Left lung (tissue), 10 donors: Measurements from ENCODE around the gene DHX58. TPM values are rescaled to one million over a fixed set of nuclear protein-coding genes. Genes with fewer than 3 reads are reported as not detected.

ENCODE experiments used
- ATAC-seq: fragments of 200-7000 bp; cut with Tn5 transposase; one replicate; pipeline ENCODE4 v1.9.1; 2020; ENCODE audit warnings: moderate library complexity
- DNase-seq, 4 donors: peaks; one replicate each; pipeline ENCODE4 v3.0.0-alpha.2; 2013 to 2020
- H3K27ac ChIP-seq, 2 donors: fragments of 200-600 bp; sonication (generic) in 1 of 2; one replicate each; pipeline versions ENCODE4 v1.5.0 to v1.8.0; 2020 to 2021
- H3K27me3 ChIP-seq, 2 donors: fragments of 200-600 bp; sonication (generic) in 1 of 2; one replicate each; pipeline versions ENCODE4 v1.5.0 to v1.8.0; 2020 to 2021
- H3K36me3 ChIP-seq, 2 donors: fragments of 200-600 bp; sonication (generic) in 1 of 2; one replicate each; pipeline versions ENCODE4 v1.5.0 to v1.8.0; 2020 to 2021
- H3K4me1 ChIP-seq, 2 donors: fragments of 200-600 bp; one replicate each; pipeline ENCODE4 v1.8.0; 2021
- H3K4me3 ChIP-seq, 2 donors: fragments of 200-600 bp; sonication (generic) in 1 of 2; one replicate each; pipeline versions ENCODE4 v1.5.0 to v1.8.0; 2020 to 2021; ENCODE audit warnings: mild to moderate bottlenecking in 1 of 2
- H3K9me3 ChIP-seq, 2 donors: fragments of 200-600 bp; sonication (generic) in 1 of 2; one replicate each; pipeline versions ENCODE4 v1.5.0 to v1.8.0; 2020 to 2021
- CTCF ChIP-seq, 2 donors: fragments of 200-600 bp; sonication (generic) in 1 of 2; IDR thresholded peaks; one replicate each; pipeline versions ENCODE4 v1.5.0 to v1.8.0; 2021; ENCODE audit warnings: antibody characterized with exemption in 2 of 2
- intact Hi-C, 2 donors: fragments of 100-400 bp; cut with DNase I; formaldehyde crosslinking; loops; one replicate each; pipeline versions ENCODE4 v1.11.2 to v1.14.2; 2022
- polyA plus RNA-seq, 6 donors: library from polyadenylated mRNA; unstranded; fragments of 120-200 nt; gene quantifications; one replicate each; pipeline ENCODE4 v1.2.1, GENCODE V29; 2013; ENCODE audit not compliant: insufficient read length in 6 of 6
- total RNA-seq, 2 donors: library from RNA; stranded (reverse); fragmentation: NEBNext Ultra II Directional; extraction: Animal tissue kit (Norgen Biotek cat#: 25700); gene quantifications; one replicate each; pipeline ENCODE4 v1.2.1, GENCODE V29; 2021
- donor health status: DM: no; HTN: yes; CAD: no.
- donor health status: DM: no; HTN: no; CAD: no.

The DHX58 gene
- total and polyA plus RNA-seq, 8 donors = 15.4 to 22.4 (median 19.9) TPM

GRCh38 chr17:42088736-42089135 is 23.8 kb downstream of the DHX58 start:
- Histone ChIP-seq H3K36me3 (no peaks in the 10 kb centered on the region), H3K4me3 (no peak overlapping the region), H3K4me1 (no peaks in the 10 kb centered on the region), H3K27ac (no peak overlapping the region), H3K27me3 (peaks cover 0 to 16% of the 10 kb centered on the region in 2 donors), H3K9me3 (no peaks in the 10 kb centered on the region)
- DNase-seq (no peak), ATAC-seq (no peak)
- TF ChIP-seq CTCF (IDR thresholded peaks at IDR 0.05) = no peak
- intact Hi-C loops = no loop called here

GRCh38 chr17:42087736-42088705 is 24.5 kb downstream of the DHX58 start:
- H3K27ac ChIP-seq = no peak overlapping the region
- intact Hi-C loops = no loop called here
- H3K36me3 ChIP-seq = no peaks in the 10 kb centered on the region
- no peaks in the 10 kb centered on the region for H3K9me3 ChIP-seq
- H3K4me3 ChIP-seq = no peak overlapping the region
- ATAC-seq (no peak), DNase-seq (no peak)
- TF ChIP-seq CTCF (IDR thresholded peaks at IDR 0.05) = no peak
- H3K27me3 ChIP-seq = peaks cover 0 to 16% of the 10 kb centered on the region in 2 donors
- no peaks in the 10 kb centered on the region for H3K4me1 ChIP-seq

GRCh38 chr17:42087042-42087701 is 25.3 kb downstream of the DHX58 start:
- H3K9me3 ChIP-seq = no peaks in the 10 kb centered on the region

GRCh38 chr17:42081516-42082129 is 30.9 kb downstream of the DHX58 start:
- DNase-seq (no peak), ATAC-seq (no peak)
- no peak for TF ChIP-seq CTCF (IDR thresholded peaks at IDR 0.05)
- H3K4me3 ChIP-seq = no peak overlapping the region
- intact Hi-C loops = no loop called here
- H3K27ac ChIP-seq = no peak overlapping the region
- no peaks in the 10 kb centered on the region for H3K27me3 ChIP-seq
- H3K36me3 ChIP-seq = no peaks in the 10 kb centered on the region
- no peaks in the 10 kb centered on the region for H3K4me1 ChIP-seq
- no peaks in the 10 kb centered on the region for H3K9me3 ChIP-seq

More at GRCh38 chr17:42087042-42087701, 25.3 kb downstream of the DHX58 start:
- Histone ChIP-seq H3K27ac (no peak overlapping the region), H3K4me1 (no peaks in the 10 kb centered on the region), H3K27me3 (peaks cover 0 to 16% of the 10 kb centered on the region in 2 donors), H3K36me3 (no peaks in the 10 kb centered on the region), H3K4me3 (no peak overlapping the region)
- intact Hi-C loops = no loop called here
- TF ChIP-seq CTCF (IDR thresholded peaks at IDR 0.05) = no peak
- no peak for ATAC-seq
- no peak for DNase-seq

GRCh38 chr17:42079541-42079940 is 33.0 kb downstream of the DHX58 start:
- intact Hi-C loops = no loop called here
- TF ChIP-seq CTCF (IDR thresholded peaks at IDR 0.05) = no peak
- ATAC-seq (no peak), DNase-seq (no peak)
- Histone ChIP-seq H3K27me3 (no peaks in the 10 kb centered on the region), H3K27ac (no peak overlapping the region), H3K4me1 (no peaks in the 10 kb centered on the region), H3K9me3 (no peaks in the 10 kb centered on the region), H3K36me3 (no peaks in the 10 kb centered on the region), H3K4me3 (no peak overlapping the region)
